ENCODE results near the gene CHTF18. TPM values are rescaled to one million over a fixed set of nuclear protein-coding genes. Genes with fewer than 3 reads are reported as not detected.
A peak's percentile ranks its signal among the peaks of the same experiment; 100 is the strongest.

The CHTF18 gene
- total and polyA plus RNA-seq, 9 of the 15 experiments (the other 6 are each of a cell fraction or from before 2014, with no cell fraction given): 2.5 to 123 (median 17.0) TPM

GRCh38 chr16:842061-842476, 53.6 kb downstream of the CHTF18 start (continued):
- TF ChIP-seq ZBTB40 (IDR thresholded peaks at IDR 0.05): peak; percentile 83
- no peak for TF ChIP-seq ZBTB40 (CRISPR knock-in tag; IDR thresholded peaks at IDR 0.05)
- no peak for TF ChIP-seq HES1 (IDR thresholded peaks at IDR 0.05; ENCODE audit: low read depth)
- 0 out of 2 replicates have a peak, but pooled peaks have one; percentile 35 for TF ChIP-seq SPI1 (IDR thresholded peaks at IDR 0.05; ENCODE audit: borderline replicate concordance, low read depth, low read length)
- TF ChIP-seq FOXM1 (IDR thresholded peaks at IDR 0.05; ENCODE audit: low read depth): no peak
- TF ChIP-seq FOXM1 (CRISPR knock-in tag; IDR thresholded peaks at IDR 0.05; ENCODE audit: low read depth): no peak
- no peak for TF ChIP-seq CHD4 (IDR thresholded peaks at IDR 0.05; ENCODE audit: insufficient read depth, insufficient replicate concordance, low read depth, low read length, poor library complexity, severe bottlenecking)
- no peak for TF ChIP-seq PRMT5 (CRISPR knock-in tag; IDR thresholded peaks at IDR 0.05)
- peak; percentile 88 for TF ChIP-seq RFX1 (IDR thresholded peaks at IDR 0.05)
- no peak for TF ChIP-seq ZNF165 (CRISPR knock-in tag; IDR thresholded peaks at IDR 0.05; ENCODE audit: borderline replicate concordance)
- no peak for TF ChIP-seq ESRRA (IDR thresholded peaks at IDR 0.05; ENCODE audit: borderline replicate concordance, low read depth)
- TF ChIP-seq MYNN (IDR thresholded peaks at IDR 0.05): no peak
- no peak for TF ChIP-seq MYNN (CRISPR knock-in tag; IDR thresholded peaks at IDR 0.05)
- TF ChIP-seq MAFG (tag; conservative IDR thresholded peaks at IDR 0.05): no peak
- no peak for TF ChIP-seq HDAC1 (IDR thresholded peaks at IDR 0.05)
- no peak for TF ChIP-seq CREB3L1 (IDR thresholded peaks at IDR 0.05; ENCODE audit: borderline replicate concordance, low read depth)
- TF ChIP-seq HLTF (IDR thresholded peaks at IDR 0.05): no peak
- TF ChIP-seq FOSL1 (tag; conservative IDR thresholded peaks at IDR 0.05): no peak
- TF ChIP-seq MECOM (CRISPR knock-in tag; IDR thresholded peaks at IDR 0.05): no peak
